PFSK-1 (cell line): ENCODE data around the gene ISCA1.

Experiments
- FOXP2 ChIP-seq: optimal IDR thresholded peaks from 2 replicates; pipeline ENCODE3; 2011; ENCODE audit warnings: borderline replicate concordance, control low read depth, inconsistent platforms; ENCODE audit not compliant: insufficient read depth; ENCODE audit errors: extremely low read length, extremely low read depth
- POLR2AphosphoS5 ChIP-seq: IDR thresholded peaks from 2 replicates; pipeline ENCODE4 v1.6.1; 2012; ENCODE audit warnings: low read depth, mild to moderate bottlenecking, control low read depth, low read length, moderate library complexity
- SIN3A ChIP-seq: IDR thresholded peaks from 2 replicates; pipeline ENCODE4 v1.6.1; 2012; ENCODE audit warnings: mild to moderate bottlenecking, low read length, moderate library complexity, borderline replicate concordance; ENCODE audit not compliant: insufficient read depth
- TAF1 ChIP-seq: IDR thresholded peaks from 2 replicates; pipeline ENCODE4 v1.6.1; 2012; ENCODE audit warnings: low read length, control low read depth, borderline replicate concordance; ENCODE audit not compliant: insufficient read depth
- TF ChIP-seq, protein P1 (sequence below), 2 experiments: IDR thresholded peaks; 2 replicates each; pipeline versions ENCODE4 v1.6.1 to v1.8.0; 2011 to 2012; ENCODE audit warnings: low read depth in 2 of 2, low read length in 2 of 2, control low read depth in 1 of 2, inconsistent platforms in 1 of 2, mild to moderate bottlenecking in 1 of 2, moderate library complexity in 1 of 2; ENCODE audit not compliant: insufficient read depth in 1 of 2

Gene ISCA1

GRCh38 chr9:86275962-86276361 is 6.4 kb downstream of the ISCA1 start:
- TF ChIP-seq TAF1 (no peak), POLR2AphosphoS5 (no peak), FOXP2 (no peak), SIN3A (no peak)
- TF ChIP-seq, protein P1, sequence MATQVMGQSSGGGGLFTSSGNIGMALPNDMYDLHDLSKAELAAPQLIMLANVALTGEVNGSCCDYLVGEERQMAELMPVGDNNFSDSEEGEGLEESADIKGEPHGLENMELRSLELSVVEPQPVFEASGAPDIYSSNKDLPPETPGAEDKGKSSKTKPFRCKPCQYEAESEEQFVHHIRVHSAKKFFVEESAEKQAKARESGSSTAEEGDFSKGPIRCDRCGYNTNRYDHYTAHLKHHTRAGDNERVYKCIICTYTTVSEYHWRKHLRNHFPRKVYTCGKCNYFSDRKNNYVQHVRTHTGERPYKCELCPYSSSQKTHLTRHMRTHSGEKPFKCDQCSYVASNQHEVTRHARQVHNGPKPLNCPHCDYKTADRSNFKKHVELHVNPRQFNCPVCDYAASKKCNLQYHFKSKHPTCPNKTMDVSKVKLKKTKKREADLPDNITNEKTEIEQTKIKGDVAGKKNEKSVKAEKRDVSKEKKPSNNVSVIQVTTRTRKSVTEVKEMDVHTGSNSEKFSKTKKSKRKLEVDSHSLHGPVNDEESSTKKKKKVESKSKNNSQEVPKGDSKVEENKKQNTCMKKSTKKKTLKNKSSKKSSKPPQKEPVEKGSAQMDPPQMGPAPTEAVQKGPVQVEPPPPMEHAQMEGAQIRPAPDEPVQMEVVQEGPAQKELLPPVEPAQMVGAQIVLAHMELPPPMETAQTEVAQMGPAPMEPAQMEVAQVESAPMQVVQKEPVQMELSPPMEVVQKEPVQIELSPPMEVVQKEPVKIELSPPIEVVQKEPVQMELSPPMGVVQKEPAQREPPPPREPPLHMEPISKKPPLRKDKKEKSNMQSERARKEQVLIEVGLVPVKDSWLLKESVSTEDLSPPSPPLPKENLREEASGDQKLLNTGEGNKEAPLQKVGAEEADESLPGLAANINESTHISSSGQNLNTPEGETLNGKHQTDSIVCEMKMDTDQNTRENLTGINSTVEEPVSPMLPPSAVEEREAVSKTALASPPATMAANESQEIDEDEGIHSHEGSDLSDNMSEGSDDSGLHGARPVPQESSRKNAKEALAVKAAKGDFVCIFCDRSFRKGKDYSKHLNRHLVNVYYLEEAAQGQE (IDR thresholded peaks at IDR 0.05; ENCODE audit: insufficient read depth in 1 of 2, low read depth in 2 of 2, low read length in 2 of 2): no peak

DNA sequence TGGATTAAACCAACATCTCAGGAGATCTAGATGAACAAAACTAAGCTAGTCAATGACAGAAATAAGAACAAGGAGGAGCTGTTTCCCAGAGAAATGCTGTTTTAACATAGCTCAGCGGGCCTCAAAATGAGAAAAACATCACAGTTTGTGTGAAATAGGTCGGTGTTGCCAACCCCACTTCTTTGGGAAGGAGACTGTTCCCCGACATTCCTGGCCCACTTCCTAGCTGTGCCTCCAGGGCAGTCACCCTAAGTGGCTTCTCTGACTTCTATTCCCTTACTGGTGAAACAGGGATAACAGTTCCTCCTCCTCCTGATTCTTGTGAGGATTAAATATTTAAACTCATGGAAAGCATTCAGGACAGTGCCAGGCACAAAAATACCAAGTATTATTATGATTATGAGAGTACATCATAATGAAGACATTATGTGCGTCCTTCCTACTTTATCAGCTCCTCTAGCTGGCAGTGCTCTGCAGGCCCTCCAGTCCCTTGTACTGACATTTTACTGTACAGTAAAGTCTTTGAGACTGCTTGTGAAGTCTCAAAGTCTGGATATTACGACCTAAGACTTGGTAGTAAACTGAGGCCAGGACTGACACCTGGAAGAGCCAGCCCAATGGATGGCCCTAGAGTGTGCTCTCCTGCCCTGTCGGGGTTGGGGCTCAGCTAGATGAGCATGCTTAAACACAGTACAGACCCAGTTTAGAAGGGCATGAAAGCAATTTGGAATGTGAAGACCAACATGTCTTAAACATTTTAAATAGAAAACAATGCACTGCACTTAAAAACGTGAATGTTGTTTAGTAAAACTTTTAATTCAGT is 7.3 kb downstream of the ISCA1 start:
- no peak for TF ChIP-seq POLR2AphosphoS5
- no peak for TF ChIP-seq FOXP2
- TF ChIP-seq, protein P1 (IDR thresholded peaks at IDR 0.05; ENCODE audit: insufficient read depth in 1 of 2, low read depth in 2 of 2, low read length in 2 of 2): no peak

- TF ChIP-seq, protein P1 (IDR thresholded peaks at IDR 0.05; ENCODE audit: insufficient read depth in 1 of 2, low read depth in 2 of 2, low read length in 2 of 2): no peak
- TF ChIP-seq TAF1: no peak
- no peak for TF ChIP-seq FOXP2
- no peak for TF ChIP-seq POLR2AphosphoS5
- no peak for TF ChIP-seq SIN3A
Measured at GRCh38 chr9:86272221-86272620, 10.1 kb downstream of the ISCA1 start.

DNA sequence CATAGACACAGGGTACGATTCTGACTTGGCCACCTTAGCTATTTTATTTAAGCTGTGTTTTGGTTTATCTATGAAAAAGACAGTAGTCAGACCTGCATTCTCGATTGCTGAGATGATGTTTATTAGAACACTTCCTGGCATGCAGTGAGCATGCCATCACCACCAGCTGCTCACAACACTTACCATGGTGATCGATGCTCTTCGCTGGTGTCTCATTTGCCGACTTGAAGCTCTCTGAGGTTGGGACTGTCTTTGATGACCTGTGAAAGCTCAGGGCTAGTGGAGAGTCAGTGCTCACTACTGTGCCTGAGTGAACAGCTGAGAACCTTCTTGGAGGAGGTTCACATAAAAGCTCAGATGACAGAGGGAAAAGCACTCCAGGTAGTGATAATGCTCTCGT is 18.5 kb downstream of the ISCA1 start:
- TF ChIP-seq SIN3A: no peak
- TF ChIP-seq, protein P1 (IDR thresholded peaks at IDR 0.05; ENCODE audit: insufficient read depth in 1 of 2, low read depth in 2 of 2, low read length in 2 of 2): no peak
- TF ChIP-seq POLR2AphosphoS5: no peak
- TF ChIP-seq TAF1: no peak
- TF ChIP-seq FOXP2: no peak

- TF ChIP-seq TAF1 (no peak), SIN3A (no peak), FOXP2 (no peak), POLR2AphosphoS5 (no peak)
- TF ChIP-seq, protein P1 (IDR thresholded peaks at IDR 0.05; ENCODE audit: insufficient read depth in 1 of 2, low read depth in 2 of 2, low read length in 2 of 2): no peak
Measured at GRCh38 chr9:86262492-86262891, 19.8 kb downstream of the ISCA1 start.
